Subcutaneous abdominal adipose tissue (tissue), 5 donors: ENCODE data around the gene ACTN4.
"Not testable (repeated sequence)": the region's sequence is repeated elsewhere in the genome, so short reads cannot be mapped to it uniquely, and the experiment has no call there.

Experiments
- H3K27ac ChIP-seq: one replicate; pipeline ENCODE4 v1.7.0; 2013; ENCODE audit warnings: low read depth, mild to moderate bottlenecking, inconsistent platforms, low read length, moderate library complexity
- H3K27me3 ChIP-seq, 5 donors: one replicate each; pipeline ENCODE4 v1.7.0; 2013; ENCODE audit warnings: low read length in 5 of 5, inconsistent platforms in 1 of 5; ENCODE audit not compliant: control insufficient read depth in 5 of 5, insufficient read depth in 4 of 5
- H3K36me3 ChIP-seq, 5 donors: one replicate each; pipeline ENCODE4 v1.7.0; 2013; ENCODE audit warnings: low read length in 5 of 5; ENCODE audit not compliant: control insufficient read depth in 5 of 5, insufficient read depth in 5 of 5
- H3K4me1 ChIP-seq, 5 donors: one replicate each; pipeline ENCODE4 v1.7.0; 2013; ENCODE audit warnings: low read length in 5 of 5, mild to moderate bottlenecking in 3 of 5, moderate library complexity in 1 of 5; ENCODE audit not compliant: control insufficient read depth in 5 of 5, insufficient read depth in 5 of 5
- H3K4me3 ChIP-seq, 5 donors: one replicate each; pipeline ENCODE4 v1.7.0; 2013; ENCODE audit warnings: low read length in 5 of 5, low read depth in 1 of 5
- H3K9ac ChIP-seq, 5 donors: one replicate each; pipeline ENCODE4 v1.7.0; 2013; ENCODE audit warnings: low read length in 5 of 5, mild to moderate bottlenecking in 4 of 5, moderate library complexity in 3 of 5
- H3K9me3 ChIP-seq, 5 donors: one replicate each; pipeline ENCODE4 v1.7.0; 2013; ENCODE audit warnings: low read length in 5 of 5; ENCODE audit not compliant: control insufficient read depth in 5 of 5
- donor health status: healthy.
- donor health status: healthy.
- donor health status: healthy.
- donor health status: healthy.
- donor health status: healthy.

Gene ACTN4

GRCh38 chr19:38760805-38761517 lies 113.5 kb downstream of the ACTN4 start:
- not testable (repeated sequence) for H3K27ac ChIP-seq, H3K4me3 ChIP-seq, H3K9ac ChIP-seq, H3K27me3 ChIP-seq, H3K36me3 ChIP-seq, H3K4me1 ChIP-seq, H3K9me3 ChIP-seq

- H3K9me3 ChIP-seq, H3K4me3 ChIP-seq, H3K9ac ChIP-seq, H3K36me3 ChIP-seq, H3K4me1 ChIP-seq, H3K27ac ChIP-seq, H3K27me3 ChIP-seq: not testable (repeated sequence)
Observed at GRCh38 chr19:38761884-38762389, 114.5 kb downstream of the ACTN4 start.

DNA sequence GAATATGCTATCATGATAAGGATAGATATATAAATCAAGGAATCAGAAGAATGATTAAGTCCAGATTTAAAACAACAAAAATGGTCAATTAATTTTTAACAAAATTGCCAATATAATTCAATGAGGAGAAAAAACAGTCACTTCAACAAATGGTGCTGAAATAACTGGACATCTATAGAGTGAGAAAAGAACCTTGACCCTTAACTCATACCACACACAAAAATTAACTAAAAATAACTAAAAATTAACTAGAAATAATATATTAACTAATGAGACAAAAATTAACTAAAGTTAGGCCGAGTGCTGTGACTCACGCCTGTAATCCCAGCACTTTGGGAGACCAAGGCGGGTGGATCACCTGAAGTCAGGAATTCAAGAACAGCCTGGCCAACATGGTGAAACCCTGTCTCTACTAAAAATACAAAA lies 116.4 kb downstream of the ACTN4 start:
- H3K4me1 ChIP-seq, result no peaks in the 10 kb centered on the region

GRCh38 chr19:38765214-38765613 lies 117.8 kb downstream of the ACTN4 start:
- Histone ChIP-seq H3K27ac (no peak overlapping the region), H3K9ac (no peak overlapping the region), H3K9me3 (no peaks in the 10 kb centered on the region), H3K36me3 (no peaks in the 10 kb centered on the region), H3K4me3 (no peak overlapping the region), H3K4me1 (peaks cover 0 to 11% (median 8%) of the 10 kb centered on the region in 5 donors), H3K27me3 (no peaks in the 10 kb centered on the region)

More for the DNA sequence above, 116.4 kb downstream of the ACTN4 start:
- H3K4me3 ChIP-seq, result no peak overlapping the region
- H3K27me3 ChIP-seq, result no peaks in the 10 kb centered on the region
- H3K9me3 ChIP-seq, result no peaks in the 10 kb centered on the region
- no peak overlapping the region for H3K27ac ChIP-seq
- no peak overlapping the region for H3K9ac ChIP-seq
- no peaks in the 10 kb centered on the region for H3K36me3 ChIP-seq

GRCh38 chr19:38766276-38767047 lies 119.0 kb downstream of the ACTN4 start:
- no peaks in the 10 kb centered on the region for H3K27me3 ChIP-seq
- H3K27ac ChIP-seq, result no peak overlapping the region

GRCh38 chr19:38769635-38770211 lies 122.3 kb downstream of the ACTN4 start:
- H3K4me3 ChIP-seq, result peak overlapping the region in 3 of 5 donors; percentile 32 to 46 (median 40)
- no peaks in the 10 kb centered on the region for H3K27me3 ChIP-seq
- peaks cover 0 to 12% (median 8%) of the 10 kb centered on the region in 5 donors for H3K4me1 ChIP-seq
- no peak overlapping the region for H3K27ac ChIP-seq
- no peaks in the 10 kb centered on the region for H3K36me3 ChIP-seq
- H3K9me3 ChIP-seq, result no peaks in the 10 kb centered on the region
- peak overlapping the region in 2 of 5 donors; percentile 11 to 53 for H3K9ac ChIP-seq

More at GRCh38 chr19:38766276-38767047, 119.0 kb downstream of the ACTN4 start:
- Histone ChIP-seq H3K4me3 (no peak overlapping the region), H3K9ac (no peak overlapping the region), H3K9me3 (no peaks in the 10 kb centered on the region), H3K36me3 (no peaks in the 10 kb centered on the region), H3K4me1 (peaks cover 0 to 12% (median 8%) of the 10 kb centered on the region in 5 donors)

DNA sequence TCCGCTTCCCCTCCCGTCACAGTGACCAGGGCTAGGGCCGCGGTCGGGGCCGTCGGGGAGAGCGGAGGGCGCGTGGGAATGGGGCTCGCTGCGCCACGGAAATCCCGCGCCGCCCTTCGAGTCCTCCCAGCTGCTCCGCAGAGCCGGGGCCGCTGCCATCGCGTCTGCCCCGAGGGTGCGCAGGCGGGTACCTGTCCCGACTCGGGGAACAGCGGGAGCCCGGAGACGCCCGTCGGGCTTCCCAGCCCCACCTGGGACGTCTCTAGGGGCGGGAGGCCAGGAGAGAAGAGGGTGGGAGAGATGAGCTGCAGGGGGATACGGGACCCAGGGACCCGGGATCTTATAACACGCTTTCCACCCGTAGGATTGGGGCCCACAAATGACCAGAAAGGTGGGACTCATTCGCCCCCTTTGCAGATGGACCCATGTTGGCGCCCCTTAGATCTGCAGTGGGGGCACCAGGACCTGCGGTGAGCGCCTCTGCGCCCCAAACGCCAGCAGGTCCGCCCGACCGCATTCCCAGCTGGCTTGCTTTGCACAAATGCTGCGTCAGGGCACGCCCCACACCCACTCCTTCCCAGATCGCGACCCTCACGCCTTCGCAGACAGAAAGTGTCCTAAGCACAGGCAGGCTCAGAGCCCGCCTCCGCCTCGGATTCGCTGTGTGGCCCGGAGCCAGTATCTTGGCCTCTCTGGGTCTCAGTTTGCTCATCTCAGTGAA lies 122.9 kb downstream of the ACTN4 start:
- H3K4me3 ChIP-seq, result peak overlapping the region in 2 of 5 donors; percentile 40 to 46
- H3K27ac ChIP-seq, H3K27me3 ChIP-seq, H3K36me3 ChIP-seq, H3K9me3 ChIP-seq: not testable (repeated sequence)
- H3K9ac ChIP-seq, result peak overlapping the region in 1 of 5 donors; percentile 11
- H3K4me1 ChIP-seq, result peaks cover 0 to 12% (median 8%) of the 10 kb centered on the region in 5 donors

GRCh38 chr19:38770949-38771275 lies 123.5 kb downstream of the ACTN4 start:
- H3K27me3 ChIP-seq, H3K27ac ChIP-seq, H3K9ac ChIP-seq, H3K4me3 ChIP-seq, H3K36me3 ChIP-seq, H3K9me3 ChIP-seq: not testable (repeated sequence)
- H3K4me1 ChIP-seq, result peaks cover 0 to 12% (median 8%) of the 10 kb centered on the region in 5 donors

DNA sequence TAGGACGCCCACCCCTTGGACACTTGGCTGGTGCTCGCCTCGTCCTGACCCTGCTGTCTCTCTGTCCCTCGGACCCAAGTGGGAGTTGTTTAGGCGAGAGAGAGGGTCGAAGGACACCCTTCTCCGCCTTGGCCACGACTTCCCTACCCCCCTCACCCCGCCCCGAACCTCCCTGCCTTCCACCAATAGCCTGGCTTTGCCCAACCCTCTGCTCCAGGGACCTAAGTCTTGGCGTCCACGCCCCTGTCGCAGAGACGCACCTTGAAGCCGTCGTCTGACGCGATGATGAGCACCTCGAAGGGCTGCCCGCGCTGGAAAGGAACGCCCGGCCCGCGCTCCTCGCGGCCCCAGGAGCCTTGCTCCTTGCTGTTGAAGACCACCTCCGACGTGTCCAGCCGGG lies 124.1 kb downstream of the ACTN4 start:
- H3K27ac ChIP-seq, H3K4me3 ChIP-seq, H3K9ac ChIP-seq, H3K36me3 ChIP-seq, H3K9me3 ChIP-seq, H3K27me3 ChIP-seq: not testable (repeated sequence)
- peaks cover 0 to 12% (median 8%) of the 10 kb centered on the region in 5 donors for H3K4me1 ChIP-seq
